H1 (cell line): ENCODE data around the gene EEPD1. TPM values are rescaled to one million over a fixed set of nuclear protein-coding genes. Genes with fewer than 3 reads are reported as not detected.

Experiments used
- CTCF ChIA-PET: fragments of 300-600 bp; sonication (Branson Sonifier 250); formaldehyde crosslinking; loops from one replicate; lab custom pipeline; 2021; ENCODE audit not compliant: partially characterized antibody; lab: Charles Lee
- POLR2A ChIA-PET: fragments of 300-600 bp; sonication (Branson Sonifier 250); formaldehyde crosslinking; loops from one replicate; lab custom pipeline; 2021; ENCODE audit warnings: inconsistent platforms; ENCODE audit not compliant: partially characterized antibody; lab: Charles Lee
- DNase-seq, 2 experiments: peaks; one replicate each; pipeline versions ENCODE4 v3.0.0 to v3.0.0-alpha.2; 2010 to 2022; ENCODE audit warnings: low spot score in 2 of 2, low read depth in 1 of 2, mixed read lengths in 1 of 2
- FAIRE-seq: peaks from 2 replicates; lab custom pipeline; 2011; peaks lifted over from hg19 to GRCh38; lab: Jason Lieb, UNC
- H2AFZ ChIP-seq: 2 replicates; pipeline ENCODE4 v1.8.1; 2012; ENCODE audit warnings: low read length, inconsistent platforms
- H2AK5ac ChIP-seq: 2 replicates; pipeline ENCODE4 v1.6.1; 2013; ENCODE audit warnings: low read depth, low read length
- H2BK120ac ChIP-seq: replicated peaks from 2 replicates; pipeline ENCODE3; 2013; ENCODE audit warnings: low read depth, low read length, inconsistent platforms
- H2BK12ac ChIP-seq: 2 replicates; pipeline ENCODE4 v1.6.1; 2013; ENCODE audit warnings: low read depth, low read length
- H2BK15ac ChIP-seq: 2 replicates; pipeline ENCODE4 v1.6.1; 2013; ENCODE audit warnings: low read length
- H2BK20ac ChIP-seq: 2 replicates; pipeline ENCODE4 v1.6.1; 2013; ENCODE audit warnings: low read length
- H2BK5ac ChIP-seq: 2 replicates; pipeline ENCODE4 v1.6.1; 2013; ENCODE audit warnings: low read depth, low read length
- H3K14ac ChIP-seq: 2 replicates; pipeline ENCODE4 v1.6.1; 2013; ENCODE audit warnings: inconsistent platforms; ENCODE audit not compliant: insufficient read length
- H3K18ac ChIP-seq: 2 replicates; pipeline ENCODE4 v1.6.1; 2013; ENCODE audit warnings: low read length; ENCODE audit errors: extremely low read depth
- H3K23ac ChIP-seq: 2 replicates; pipeline ENCODE4 v1.6.1; 2013; ENCODE audit warnings: inconsistent platforms; ENCODE audit not compliant: insufficient read length
- H3K23me2 ChIP-seq: 2 replicates; pipeline ENCODE4 v1.6.1; 2013; ENCODE audit warnings: low read depth, low read length
- H3K27ac ChIP-seq: 2 replicates; pipeline ENCODE4 v1.6.1; 2011; ENCODE audit warnings: low read depth, low read length, inconsistent platforms
- H3K27me3 ChIP-seq, 4 experiments: replicated peaks in 1 of 4; 1 replicate in 1 of 4; 2 replicates in 3 of 4; pipeline versions ENCODE4 v1.6.1 to v1.8.1; 2011 to 2013; ENCODE audit warnings: low read length in 3 of 4, mild to moderate bottlenecking in 3 of 4, inconsistent platforms in 2 of 4, mixed read lengths in 2 of 4, moderate library complexity in 1 of 4; ENCODE audit not compliant: control insufficient read depth in 3 of 4, insufficient read depth in 3 of 4; ENCODE audit errors: extremely low read depth in 1 of 4
- H3K36me3 ChIP-seq, 4 experiments: 2 replicates each; pipeline versions ENCODE4 v1.6.1 to v1.8.1; 2011 to 2013; ENCODE audit warnings: mild to moderate bottlenecking in 4 of 4, low read length in 3 of 4, moderate library complexity in 2 of 4, control low read depth in 1 of 4, inconsistent platforms in 1 of 4; ENCODE audit not compliant: insufficient read depth in 4 of 4, control insufficient read depth in 2 of 4
- H3K4ac ChIP-seq: replicated peaks from 2 replicates; pipeline ENCODE3; 2013; ENCODE audit warnings: low read length, low read depth, mixed read lengths, inconsistent platforms; ENCODE audit not compliant: insufficient read length
- H3K4me1 ChIP-seq, 4 experiments: replicated peaks in 1 of 4; 1 replicate in 1 of 4; 2 replicates in 3 of 4; pipeline versions ENCODE4 v1.6.1 to v1.8.1; 2011 to 2013; ENCODE audit warnings: low read length in 3 of 4, inconsistent platforms in 2 of 4, mixed read lengths in 1 of 4; ENCODE audit not compliant: insufficient read depth in 4 of 4, control insufficient read depth in 3 of 4
- H3K4me2 ChIP-seq, 2 experiments: 2 replicates each; pipeline versions ENCODE4 v1.6.1 to v1.8.1; 2011 to 2013; ENCODE audit warnings: low read depth in 2 of 2, low read length in 2 of 2, control low read depth in 1 of 2, inconsistent platforms in 1 of 2, mild to moderate bottlenecking in 1 of 2; ENCODE audit not compliant: insufficient read depth in 1 of 2
- H3K4me3 ChIP-seq, 4 experiments: fragments of 200-600, 300-600 bp in 1 of 4; sonication (generic), shearing (Covaris generic), sonication (Bioruptor Twin) in 1 of 4; 2 replicates each; pipeline versions ENCODE4 v1.5.1 to v1.8.1; 2011 to 2016; ENCODE audit warnings: low read length in 4 of 4, low read depth in 3 of 4, control low read depth in 2 of 4, inconsistent platforms in 2 of 4, mild to moderate bottlenecking in 2 of 4, mixed read lengths in 1 of 4, moderate library complexity in 1 of 4; ENCODE audit not compliant: insufficient read depth in 2 of 4; ENCODE audit errors: extremely low read depth in 1 of 4
- H3K56ac ChIP-seq: replicated peaks from 2 replicates; pipeline ENCODE3; 2013; ENCODE audit warnings: low read depth, mild to moderate bottlenecking, mixed read lengths, low read length, inconsistent platforms; ENCODE audit not compliant: insufficient read length
- H3K79me1 ChIP-seq: 2 replicates; pipeline ENCODE4 v1.6.1; 2013; ENCODE audit warnings: low read depth, low read length, control low read depth
- H3K79me2 ChIP-seq, 2 experiments: 2 replicates each; pipeline versions ENCODE4 v1.6.1 to v1.8.1; 2012 to 2013; ENCODE audit warnings: low read length in 2 of 2, mild to moderate bottlenecking in 2 of 2, inconsistent platforms in 1 of 2; ENCODE audit not compliant: insufficient read depth in 2 of 2, control insufficient read depth in 1 of 2
- H3K9ac ChIP-seq, 4 experiments: replicated peaks in 1 of 4; 1 replicate in 1 of 4; 2 replicates in 3 of 4; pipeline versions ENCODE4 v1.6.1 to v1.8.1; 2011 to 2013; ENCODE audit warnings: low read depth in 3 of 4, low read length in 3 of 4, control low read depth in 2 of 4, mild to moderate bottlenecking in 2 of 4, moderate library complexity in 2 of 4, inconsistent platforms in 1 of 4; ENCODE audit errors: extremely low read depth in 1 of 4
- H3K9me3 ChIP-seq, 2 experiments: 2 replicates each; pipeline versions ENCODE4 v1.6.1 to v1.8.1; 2012 to 2013; ENCODE audit warnings: mild to moderate bottlenecking in 2 of 2, moderate library complexity in 2 of 2, control low read depth in 1 of 2, inconsistent platforms in 1 of 2, low read depth in 1 of 2, low read length in 1 of 2, mixed read lengths in 1 of 2; ENCODE audit not compliant: insufficient read depth in 2 of 2
- H4K20me1 ChIP-seq, 2 experiments: replicated peaks in 1 of 2; 2 replicates each; pipeline versions ENCODE3 to v1.8.1; 2011 to 2013; ENCODE audit warnings: inconsistent platforms in 2 of 2, low read length in 2 of 2, mild to moderate bottlenecking in 1 of 2; ENCODE audit not compliant: insufficient read depth in 2 of 2, control insufficient read depth in 1 of 2
- H4K5ac ChIP-seq: 2 replicates; pipeline ENCODE4 v1.6.1; 2013; ENCODE audit warnings: low read length, low read depth, mixed read lengths, inconsistent platforms; ENCODE audit not compliant: insufficient read length
- H4K8ac ChIP-seq: 2 replicates; pipeline ENCODE4 v1.8.0; 2013; ENCODE audit warnings: mild to moderate bottlenecking, moderate library complexity, low read length, inconsistent platforms; ENCODE audit not compliant: insufficient read depth; ENCODE audit errors: extremely low read depth
- H4K91ac ChIP-seq: replicated peaks from 2 replicates; pipeline ENCODE3; 2013; ENCODE audit warnings: low read length, mixed read lengths, inconsistent platforms; ENCODE audit not compliant: insufficient read length
- ASH2L ChIP-seq: fragments of 200-600, 300-600 bp; sonication (generic); IDR thresholded peaks from one replicate; pipeline ENCODE4 v1.7.1; 2017; ENCODE audit warnings: low read length
- CEBPB ChIP-seq: IDR thresholded peaks from 2 replicates; pipeline ENCODE4 v1.6.1; 2012; ENCODE audit warnings: low read depth, low read length
- CHD1 ChIP-seq: IDR thresholded peaks from 2 replicates; pipeline ENCODE4 v1.6.1; 2012; ENCODE audit warnings: low read depth, low read length, improper control_type of control experiment
- CREB1 ChIP-seq: IDR thresholded peaks from 2 replicates; pipeline ENCODE4 v1.6.1; 2012; ENCODE audit warnings: inconsistent platforms
- GABPA ChIP-seq: IDR thresholded peaks from 2 replicates; pipeline ENCODE4 v1.6.1; 2011; ENCODE audit warnings: mild to moderate bottlenecking, low read length, moderate library complexity, borderline replicate concordance; ENCODE audit not compliant: insufficient read depth
- JUND ChIP-seq: IDR thresholded peaks from 2 replicates; pipeline ENCODE4 v1.6.1; 2011; ENCODE audit warnings: mild to moderate bottlenecking, improper control_type of control experiment, low read length
- KDM1A ChIP-seq: fragments of 200-600, 300-600 bp; sonication (generic); IDR thresholded peaks from 2 replicates; pipeline ENCODE4 v1.7.1; 2016; ENCODE audit warnings: mild to moderate bottlenecking, low read length, borderline replicate concordance
- POLR2A ChIP-seq, 2 experiments: IDR thresholded peaks; 1 replicate in 1 of 2; 2 replicates in 1 of 2; pipeline ENCODE4 v1.6.1; 2011; ENCODE audit warnings: low read depth in 2 of 2, low read length in 2 of 2, mild to moderate bottlenecking in 2 of 2; ENCODE audit errors: control extremely low read depth in 1 of 2
- RBBP5 ChIP-seq: IDR thresholded peaks from 2 replicates; pipeline ENCODE4 v1.7.1; 2012; ENCODE audit warnings: low read depth, mild to moderate bottlenecking, inconsistent platforms, low read length, moderate library complexity, borderline replicate concordance
- SIRT6 ChIP-seq: IDR thresholded peaks from one replicate; pipeline ENCODE4 v1.7.1; 2012; ENCODE audit warnings: low read length, inconsistent platforms
- SUZ12 ChIP-seq: fragments of 200-600 bp; sonication (generic); IDR thresholded peaks from 2 replicates; pipeline ENCODE4 v1.6.1; 2012; ENCODE audit warnings: mild to moderate bottlenecking, inconsistent platforms, low read length, moderate library complexity, mixed read lengths
- TAF7 ChIP-seq: optimal IDR thresholded peaks from 2 replicates; pipeline ENCODE3; 2011; ENCODE audit warnings: low read depth, mild to moderate bottlenecking, inconsistent platforms, low read length, moderate library complexity, borderline replicate concordance
- TBP ChIP-seq: IDR thresholded peaks from 2 replicates; pipeline ENCODE4 v1.6.1; 2011; ENCODE audit warnings: low read depth, low read length, improper control_type of control experiment
- ZNF274 ChIP-seq: IDR thresholded peaks from 2 replicates; pipeline ENCODE4 v1.7.0; 2012; ENCODE audit warnings: low read length, borderline replicate concordance; ENCODE audit errors: extremely low read depth
- polyA plus RNA-seq, 7 experiments: library from polyadenylated mRNA; depleted of rRNA in 3 of 7; stranded (reverse) in 5 of 7; unstranded in 2 of 7; fragments of >200 nt in 5 of 7; fragments of 200-250 nt in 2 of 7; gene quantifications; 1 replicate in 5 of 7; 2 replicates in 1 of 7; 4 replicates in 1 of 7; pipeline versions ENCODE4 v1.2.1 to v1.2.3, GENCODE V29; 2011 to 2013; ENCODE audit warnings: missing spikeins in 2 of 7, mixed read lengths in 2 of 7
- total RNA-seq: library from RNA; stranded (reverse); fragmentation: NEBNext Ultra II Directional; extraction: Animal tissue kit (Norgen Biotek cat#: 25700); gene quantifications from 2 replicates; pipeline ENCODE4 v1.2.1, GENCODE V29; 2021
- TF ChIP-seq, protein P1 (sequence below): IDR thresholded peaks from 2 replicates; pipeline ENCODE4 v1.6.1; 2012; ENCODE audit warnings: inconsistent platforms
- TF ChIP-seq, protein P2 (sequence below): IDR thresholded peaks from 2 replicates; pipeline ENCODE4 v1.6.1; 2012; ENCODE audit warnings: inconsistent platforms

EEPD1 gene
- total and polyA plus RNA-seq, 2 of the 8 experiments (the other 6 are each of a cell fraction or from before 2014, with no cell fraction given): 3.1 to 7.8 TPM

DNA sequence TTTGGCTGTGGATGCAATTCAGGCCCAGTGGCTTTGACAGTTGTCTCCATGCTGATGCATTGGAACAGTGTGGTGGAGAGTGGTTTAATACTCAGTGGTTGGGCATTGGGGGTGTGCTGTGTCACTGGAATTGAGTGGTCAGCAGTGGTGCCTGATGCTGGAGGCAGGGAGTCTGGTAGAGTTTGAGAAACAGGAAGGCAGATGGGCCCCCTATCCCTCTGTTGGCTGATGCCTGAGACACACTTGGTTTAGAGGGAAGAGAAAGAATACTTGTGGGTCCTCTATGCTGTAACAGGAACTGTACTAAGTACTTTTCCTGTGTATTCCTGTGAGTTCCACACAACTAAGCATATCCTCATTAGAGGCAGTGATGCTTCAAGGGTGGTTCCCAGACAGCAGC, 55.4 kb downstream of the EEPD1 start:
- no peak overlapping the region for H3K4ac ChIP-seq
- no peaks in the 10 kb centered on the region for H3K9me3 ChIP-seq
- ChIA-PET CTCF (interaction anchor here (0.8 to 1.8 kb wide), 5 partner anchors 9 to 76 kb away, joined by 3 to 6 read pairs (median 4); no protein-coding TSS in a partner anchor), POLR2A (no interaction called here)
- no peak overlapping the region for H4K5ac ChIP-seq
- no peak overlapping the region for H3K9ac ChIP-seq
- H3K36me3 ChIP-seq: no peaks in the 10 kb centered on the region
- H4K20me1 ChIP-seq: no peaks in the 10 kb centered on the region
- no peak overlapping the region for H3K23ac ChIP-seq
- H3K4me3 ChIP-seq: no peak overlapping the region
- H2AK5ac ChIP-seq: no peak overlapping the region
- H2BK20ac ChIP-seq: no peak overlapping the region
- H2BK15ac ChIP-seq: peak overlapping the region; percentile 84; the same call in 1 of the 2 replicates
- FAIRE-seq (no peak), DNase-seq (no peak)
- H3K79me2 ChIP-seq: no peaks in the 10 kb centered on the region
- H3K18ac ChIP-seq: 0 out of 2 replicates have a peak overlapping the region, but pooled peaks have one; percentile 13
- H3K4me1 ChIP-seq: peaks cover 0 to 4% (median 3%) of the 10 kb centered on the region in 4 experiments; a peak in 6 of 7 replicates
- 0 out of 2 replicates have a peak overlapping the region, but pooled peaks have one; percentile 69 for H2BK12ac ChIP-seq
- no peak overlapping the region for H4K8ac ChIP-seq
- H3K27me3 ChIP-seq: no peaks in the 10 kb centered on the region
- no peak overlapping the region for H3K4me2 ChIP-seq
- H2BK5ac ChIP-seq: no peak overlapping the region; the same call in 1 of the 2 replicates
- H3K23me2 ChIP-seq: no peaks in the 10 kb centered on the region
- no peak overlapping the region for H4K91ac ChIP-seq
- H3K27ac ChIP-seq: no peak overlapping the region
- no peak overlapping the region for H2BK120ac ChIP-seq
- no peaks in the 10 kb centered on the region for H3K79me1 ChIP-seq
- no peak overlapping the region for H2AFZ ChIP-seq
- no peak overlapping the region for H3K14ac ChIP-seq
- H3K56ac ChIP-seq: no peak overlapping the region
- TF ChIP-seq KDM1A (no peak), CEBPB (no peak), POLR2A (IDR thresholded peaks at IDR 0.05; ENCODE audit: control extremely low read depth in 1 of 2, low read depth in 2 of 2, low read length in 2 of 2) (no peak), ZNF274 (no peak), TBP (no peak), ASH2L (no peak), CREB1 (no peak), RBBP5 (no peak), GABPA (no peak), SIRT6 (no peak), CHD1 (no peak), SUZ12 (no peak), TAF7 (no peak), JUND (no peak)
- TF ChIP-seq, protein P1, sequence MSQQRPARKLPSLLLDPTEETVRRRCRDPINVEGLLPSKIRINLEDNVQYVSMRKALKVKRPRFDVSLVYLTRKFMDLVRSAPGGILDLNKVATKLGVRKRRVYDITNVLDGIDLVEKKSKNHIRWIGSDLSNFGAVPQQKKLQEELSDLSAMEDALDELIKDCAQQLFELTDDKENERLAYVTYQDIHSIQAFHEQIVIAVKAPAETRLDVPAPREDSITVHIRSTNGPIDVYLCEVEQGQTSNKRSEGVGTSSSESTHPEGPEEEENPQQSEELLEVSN: no peak
- TF ChIP-seq, protein P2, sequence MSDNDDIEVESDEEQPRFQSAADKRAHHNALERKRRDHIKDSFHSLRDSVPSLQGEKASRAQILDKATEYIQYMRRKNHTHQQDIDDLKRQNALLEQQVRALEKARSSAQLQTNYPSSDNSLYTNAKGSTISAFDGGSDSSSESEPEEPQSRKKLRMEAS: no peak
